ENCODE data around the gene SCLY.

SCLY gene

DNA sequence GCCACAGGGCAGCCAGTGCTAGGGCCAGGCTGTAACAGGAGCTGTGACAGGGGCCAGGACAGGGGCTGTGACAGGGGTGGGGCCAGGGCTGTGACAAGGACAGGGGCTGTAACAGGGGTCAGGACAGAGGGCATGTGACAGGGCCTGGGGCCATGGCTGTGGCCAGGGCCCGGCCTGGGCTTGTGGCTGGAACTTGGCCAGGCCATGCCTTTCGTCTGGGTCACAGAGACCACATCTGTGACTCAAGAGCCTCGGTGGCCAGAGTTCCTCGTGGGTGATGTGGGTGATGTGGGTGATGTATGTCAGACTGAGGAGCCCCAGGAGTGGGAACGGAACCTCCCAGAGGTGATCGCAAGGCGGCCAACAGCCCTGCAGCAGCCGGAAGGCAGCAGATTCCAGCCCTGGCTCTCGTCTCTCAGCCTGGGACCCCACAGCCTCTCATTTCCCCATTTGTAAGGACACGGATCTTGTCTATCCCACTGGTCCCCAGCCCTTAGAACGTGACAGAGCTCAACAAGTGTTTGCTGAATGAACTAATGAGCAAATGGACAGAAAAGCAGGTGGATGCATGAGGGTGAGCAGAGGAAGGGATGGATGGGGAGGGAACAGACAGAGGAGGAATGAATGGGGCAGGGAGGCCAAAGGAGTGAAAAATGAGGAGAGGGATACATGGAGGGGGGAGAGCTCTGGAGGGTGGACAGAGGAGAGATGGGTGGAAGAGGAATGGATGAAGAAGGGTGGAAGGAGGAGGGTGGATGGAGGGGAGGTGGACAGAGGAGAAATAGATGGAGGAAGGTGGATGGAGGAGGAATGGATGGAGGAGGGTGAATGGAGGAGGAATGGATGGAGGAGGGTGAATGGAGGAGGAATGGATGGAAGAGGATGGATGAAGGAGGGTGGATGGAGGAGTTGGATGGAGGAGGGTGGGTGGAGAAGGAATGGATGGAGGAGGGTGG is 56.7 kb downstream of the SCLY start:
- TF ChIP-seq ZFP3 (CRISPR knock-in tag; IDR thresholded peaks at IDR 0.05): no peak
- no peak for TF ChIP-seq CREB5 (CRISPR knock-in tag; IDR thresholded peaks at IDR 0.05; ENCODE audit: low read depth)
- TF ChIP-seq OSR1 (CRISPR knock-in tag; IDR thresholded peaks at IDR 0.05): no peak
- no peak for TF ChIP-seq RARB (CRISPR knock-in tag; IDR thresholded peaks at IDR 0.05)
- no peak for TF ChIP-seq BACH2 (CRISPR knock-in tag; IDR thresholded peaks at IDR 0.05; ENCODE audit: borderline replicate concordance)
- TF ChIP-seq ZNF565 (CRISPR knock-in tag; conservative IDR thresholded peaks at IDR 0.05; ENCODE audit: low read depth): no peak
- no peak for TF ChIP-seq GLIS3 (CRISPR knock-in tag; IDR thresholded peaks at IDR 0.05)
- TF ChIP-seq ZFP30 (CRISPR knock-in tag; IDR thresholded peaks at IDR 0.05): no peak
- TF ChIP-seq, protein P1, sequence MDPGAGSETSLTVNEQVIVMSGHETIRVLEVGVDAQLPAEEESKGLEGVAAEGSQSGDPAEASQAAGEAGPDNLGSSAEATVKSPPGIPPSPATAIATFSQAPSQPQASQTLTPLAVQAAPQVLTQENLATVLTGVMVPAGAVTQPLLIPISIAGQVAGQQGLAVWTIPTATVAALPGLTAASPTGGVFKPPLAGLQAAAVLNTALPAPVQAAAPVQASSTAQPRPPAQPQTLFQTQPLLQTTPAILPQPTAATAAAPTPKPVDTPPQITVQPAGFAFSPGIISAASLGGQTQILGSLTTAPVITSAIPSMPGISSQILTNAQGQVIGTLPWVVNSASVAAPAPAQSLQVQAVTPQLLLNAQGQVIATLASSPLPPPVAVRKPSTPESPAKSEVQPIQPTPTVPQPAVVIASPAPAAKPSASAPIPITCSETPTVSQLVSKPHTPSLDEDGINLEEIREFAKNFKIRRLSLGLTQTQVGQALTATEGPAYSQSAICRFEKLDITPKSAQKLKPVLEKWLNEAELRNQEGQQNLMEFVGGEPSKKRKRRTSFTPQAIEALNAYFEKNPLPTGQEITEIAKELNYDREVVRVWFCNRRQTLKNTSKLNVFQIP (CRISPR knock-in tag; IDR thresholded peaks at IDR 0.05; ENCODE audit: borderline replicate concordance, low read depth): no peak
- TF ChIP-seq ESRRG (CRISPR knock-in tag; IDR thresholded peaks at IDR 0.05): no peak
- TF ChIP-seq ZNF8 (CRISPR knock-in tag; IDR thresholded peaks at IDR 0.05): no peak
- no peak for TF ChIP-seq TSHZ2 (CRISPR knock-in tag; IDR thresholded peaks at IDR 0.05)
- no peak for TF ChIP-seq ZC3H10 (CRISPR knock-in tag; IDR thresholded peaks at IDR 0.05)
- no peak for TF ChIP-seq TOX (CRISPR knock-in tag; IDR thresholded peaks at IDR 0.05; ENCODE audit: borderline replicate concordance)
- no peak for TF ChIP-seq TCF4 (CRISPR knock-in tag; IDR thresholded peaks at IDR 0.05; ENCODE audit: borderline replicate concordance)
- TF ChIP-seq PATZ1 (CRISPR knock-in tag; IDR thresholded peaks at IDR 0.05; ENCODE audit: borderline replicate concordance): no peak
- TF ChIP-seq PPARA (CRISPR knock-in tag; IDR thresholded peaks at IDR 0.05; ENCODE audit: borderline replicate concordance): no peak
- no peak for TF ChIP-seq ISL1 (CRISPR knock-in tag; IDR thresholded peaks at IDR 0.05)
- no peak for TF ChIP-seq CSDC2 (CRISPR knock-in tag; IDR thresholded peaks at IDR 0.05)
- no peak for TF ChIP-seq ARNTL (CRISPR knock-in tag; IDR thresholded peaks at IDR 0.05; ENCODE audit: borderline replicate concordance, low read depth)
- no peak for ATAC-seq

GRCh38 chr2:238119756-238120462 is 59.1 kb downstream of the SCLY start:
- ATAC-seq: no peak
- TF ChIP-seq ZFP30 (CRISPR knock-in tag; IDR thresholded peaks at IDR 0.05): no peak
- no peak for TF ChIP-seq CSDC2 (CRISPR knock-in tag; IDR thresholded peaks at IDR 0.05)
- TF ChIP-seq OSR1 (CRISPR knock-in tag; IDR thresholded peaks at IDR 0.05): no peak
- TF ChIP-seq, protein P1 (CRISPR knock-in tag; IDR thresholded peaks at IDR 0.05; ENCODE audit: borderline replicate concordance, low read depth): no peak
- no peak for TF ChIP-seq ISL1 (CRISPR knock-in tag; IDR thresholded peaks at IDR 0.05)
- TF ChIP-seq ZNF565 (CRISPR knock-in tag; conservative IDR thresholded peaks at IDR 0.05; ENCODE audit: low read depth): no peak
- TF ChIP-seq CSRNP3 (CRISPR knock-in tag; IDR thresholded peaks at IDR 0.05): no peak
- no peak for TF ChIP-seq ZNF70 (CRISPR knock-in tag; IDR thresholded peaks at IDR 0.05)
- no peak for TF ChIP-seq SNAI2 (CRISPR knock-in tag; IDR thresholded peaks at IDR 0.05)
- TF ChIP-seq PATZ1 (CRISPR knock-in tag; IDR thresholded peaks at IDR 0.05; ENCODE audit: borderline replicate concordance): no peak
- TF ChIP-seq TOX (CRISPR knock-in tag; IDR thresholded peaks at IDR 0.05; ENCODE audit: borderline replicate concordance): no peak

Measured in SK-N-SH treated with all-trans-retinoic acid at 6 μM for 48 hours (cell line).